Loucy (cell line): ENCODE data around the gene SPINT1.

ENCODE experiments used
- H2AFZ ChIP-seq: fragments of 200-600 bp; sonication (generic); 2 replicates; pipeline ENCODE4 v1.6.0; 2016; ENCODE audit warnings: antibody characterized with exemption, mild to moderate bottlenecking, low read length, moderate library complexity
- H3F3A ChIP-seq: fragments of 200-600 bp; 2 replicates; pipeline ENCODE4 v1.6.0; 2016; ENCODE audit warnings: antibody characterized with exemption, low read depth, mild to moderate bottlenecking
- H3K27me3 ChIP-seq: fragments of 200-600 bp; sonication (generic); 2 replicates; pipeline ENCODE4 v1.6.1; 2014; ENCODE audit warnings: low read length, mild to moderate bottlenecking; ENCODE audit not compliant: insufficient read depth, poor library complexity, severe bottlenecking
- H3K36me3 ChIP-seq: fragments of 200-600 bp; sonication (generic); 2 replicates; pipeline ENCODE4 v1.6.1; 2016; ENCODE audit warnings: low read length; ENCODE audit not compliant: insufficient read depth
- H3K4me1 ChIP-seq: fragments of 200-600 bp; sonication (generic); 2 replicates; pipeline ENCODE4 v1.5.1; 2014; ENCODE audit warnings: low read length, mild to moderate bottlenecking; ENCODE audit not compliant: insufficient read depth, poor library complexity, severe bottlenecking
- H3K4me2 ChIP-seq: fragments of 200-600 bp; sonication (generic); 2 replicates; pipeline ENCODE4 v1.6.0; 2014; ENCODE audit warnings: antibody characterized with exemption, low read length, low read depth, mild to moderate bottlenecking; ENCODE audit not compliant: poor library complexity, severe bottlenecking
- H3K4me3 ChIP-seq: fragments of 200-600 bp; sonication (generic); 2 replicates; pipeline ENCODE4 v1.5.1; 2014; ENCODE audit warnings: low read length, mild to moderate bottlenecking, mixed read lengths; ENCODE audit not compliant: poor library complexity, severe bottlenecking
- H3K79me2 ChIP-seq: fragments of 200-600 bp; sonication (generic); 2 replicates; pipeline ENCODE4 v1.6.1; 2014; ENCODE audit warnings: low read length; ENCODE audit not compliant: insufficient read depth
- H3K9ac ChIP-seq: fragments of 200-600 bp; sonication (generic); 2 replicates; pipeline ENCODE4 v1.6.0; 2014; ENCODE audit warnings: mild to moderate bottlenecking, low read depth, low read length, moderate library complexity; ENCODE audit not compliant: poor library complexity, severe bottlenecking
- H3K9me2 ChIP-seq: fragments of 200-600 bp; sonication (generic); replicated peaks from 2 replicates; pipeline ENCODE4 v1.6.1; 2016; ENCODE audit warnings: low read depth, low read length, mixed read lengths
- H3K9me3 ChIP-seq: fragments of 200-600 bp; sonication (generic); 2 replicates; pipeline ENCODE4 v1.6.1; 2014; ENCODE audit warnings: mild to moderate bottlenecking, antibody characterized with exemption, low read length, low read depth; ENCODE audit not compliant: insufficient read depth
- H4K20me1 ChIP-seq: fragments of 200-600 bp; sonication (generic); 2 replicates; pipeline ENCODE4 v1.6.0; 2014; ENCODE audit warnings: antibody characterized with exemption, low read length, mild to moderate bottlenecking; ENCODE audit not compliant: insufficient read depth, poor library complexity, severe bottlenecking
- CTCF ChIP-seq: fragments of 200-600 bp; sonication (generic); conservative IDR thresholded peaks from 2 replicates; pipeline ENCODE4 v1.5.1; 2014; ENCODE audit warnings: mild to moderate bottlenecking, antibody characterized with exemption, low read length
- EZH2phosphoT487 ChIP-seq: fragments of 200-600 bp; IDR thresholded peaks from 2 replicates; pipeline ENCODE4 v1.6.1; 2018; ENCODE audit warnings: antibody characterized with exemption, mild to moderate bottlenecking, moderate library complexity, borderline replicate concordance

Gene SPINT1

GRCh38 chr15:40843885-40844695 lies at the start of gene SPINT1:
Gene SPINT1 (plus strand): TSS chr15:40844048. CDS start chr15:40844555, 507 bp downstream.
- Histone ChIP-seq H3K4me1 (peaks cover 18% of the 10 kb centered on the region), H2AFZ (no peak within 1 kb of the TSS), H3K9me2 (no peaks in the 10 kb centered on the region), H3K9me3 (no peaks in the 10 kb centered on the region), H3K36me3 (no peaks in the 10 kb centered on the region), H3K27me3 (no peaks in the 10 kb centered on the region), H3K9ac (no peak within 1 kb of the TSS), H3F3A (no peaks in the 10 kb centered on the region), H3K4me3 (no peak within 1 kb of the TSS), H4K20me1 (no peaks in the 10 kb centered on the region), H3K4me2 (no peak within 1 kb of the TSS), H3K79me2 (no peaks in the 10 kb centered on the region)
- TF ChIP-seq EZH2phosphoT487 (no peak), CTCF (no peak)

DNA sequence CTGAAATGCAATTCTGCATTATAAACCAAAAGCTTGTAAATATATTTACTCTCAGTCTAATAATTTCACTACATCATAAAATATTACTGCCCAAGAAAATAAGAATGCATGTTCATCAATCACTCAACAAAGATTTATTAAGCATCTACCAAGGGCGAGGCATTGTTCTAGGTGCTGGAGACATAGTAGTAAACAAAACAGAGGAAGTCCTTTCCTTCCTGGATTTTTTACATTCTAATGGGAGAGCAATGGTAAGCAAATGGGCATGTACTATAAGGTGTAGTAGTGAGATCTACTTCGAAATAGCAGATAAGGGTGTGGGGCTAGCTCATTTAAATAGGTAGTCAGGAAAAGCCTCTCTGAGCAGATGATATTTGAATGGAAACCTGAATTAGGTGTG lies 47.8 kb upstream of the SPINT1 start:
- Histone ChIP-seq H3K9me3 (no peaks in the 10 kb centered on the region), H3K4me1 (no peaks in the 10 kb centered on the region), H3F3A (no peaks in the 10 kb centered on the region), H3K4me2 (no peak overlapping the region), H3K4me3 (no peak overlapping the region), H3K27me3 (no peaks in the 10 kb centered on the region), H3K36me3 (no peaks in the 10 kb centered on the region), H4K20me1 (no peaks in the 10 kb centered on the region), H3K79me2 (no peaks in the 10 kb centered on the region), H3K9me2 (no peaks in the 10 kb centered on the region), H3K9ac (no peak overlapping the region), H2AFZ (no peak overlapping the region)
- TF ChIP-seq CTCF (no peak), EZH2phosphoT487 (no peak)

DNA sequence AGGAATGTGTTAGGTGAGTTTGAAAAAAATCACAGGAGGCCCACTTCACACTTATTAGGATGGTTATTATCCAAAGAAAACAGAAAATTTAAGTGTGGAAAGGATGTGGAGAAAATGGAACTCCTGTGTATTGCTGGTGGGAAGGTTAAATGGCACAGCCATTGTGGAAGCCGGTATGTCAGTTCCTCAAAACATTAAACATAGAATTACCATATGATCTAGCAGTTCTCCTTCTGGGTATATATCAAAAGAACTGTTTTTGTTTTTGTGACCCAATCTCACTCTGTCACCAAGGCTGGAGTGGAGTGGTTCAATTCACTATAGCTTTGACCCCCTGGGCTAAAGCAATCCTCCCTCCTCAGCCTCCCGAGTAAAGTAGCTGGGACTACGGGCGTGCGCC lies 47.3 kb upstream of the SPINT1 start:
- H3K9me2 ChIP-seq = no peaks in the 10 kb centered on the region
- H3K4me3 ChIP-seq = no peak overlapping the region
- no peaks in the 10 kb centered on the region for H3K36me3 ChIP-seq
- no peaks in the 10 kb centered on the region for H3K4me1 ChIP-seq
- no peak overlapping the region for H3K9ac ChIP-seq
- H2AFZ ChIP-seq = no peak overlapping the region
- no peaks in the 10 kb centered on the region for H3F3A ChIP-seq
- H3K27me3 ChIP-seq = no peaks in the 10 kb centered on the region
- H4K20me1 ChIP-seq = no peaks in the 10 kb centered on the region
- H3K4me2 ChIP-seq = no peak overlapping the region
- TF ChIP-seq EZH2phosphoT487 (no peak), CTCF (no peak)
- H3K79me2 ChIP-seq = no peaks in the 10 kb centered on the region
- no peaks in the 10 kb centered on the region for H3K9me3 ChIP-seq
